IPS-20b (cell line): ENCODE data around the gene CDH13.

Experiments used
- H3K27ac ChIP-seq: one replicate; pipeline ENCODE4 v1.5.1; 2013; ENCODE audit warnings: low read length
- H3K27me3 ChIP-seq: 2 replicates; pipeline ENCODE4 v1.6.1; 2013; ENCODE audit warnings: mild to moderate bottlenecking, low read length, inconsistent platforms; ENCODE audit not compliant: insufficient read depth
- H3K36me3 ChIP-seq: 2 replicates; pipeline ENCODE4 v1.6.1; 2013; ENCODE audit warnings: low read depth, mild to moderate bottlenecking, inconsistent platforms, low read length, moderate library complexity; ENCODE audit not compliant: insufficient read depth
- H3K4me1 ChIP-seq: 2 replicates; pipeline ENCODE4 v1.6.1; 2013; ENCODE audit warnings: mild to moderate bottlenecking, control low read depth, inconsistent platforms, low read length, moderate library complexity; ENCODE audit not compliant: insufficient read depth
- H3K4me3 ChIP-seq: 2 replicates; pipeline ENCODE4 v1.5.1; 2013; ENCODE audit warnings: mild to moderate bottlenecking, low read length, inconsistent platforms
- H3K9ac ChIP-seq: 2 replicates; pipeline ENCODE4 v1.6.1; 2013; ENCODE audit warnings: low read depth, mild to moderate bottlenecking, inconsistent platforms, low read length, moderate library complexity
- H3K9me3 ChIP-seq: 2 replicates; pipeline ENCODE4 v1.6.1; 2013; ENCODE audit warnings: mild to moderate bottlenecking, low read depth, low read length, inconsistent platforms; ENCODE audit not compliant: insufficient read depth

CDH13 gene

GRCh38 chr16:82672676-82673075 is 45.9 kb downstream of the CDH13 start:
- no peaks in the 10 kb centered on the region for H3K4me1 ChIP-seq
- no peaks in the 10 kb centered on the region for H3K36me3 ChIP-seq
- no peaks in the 10 kb centered on the region for H3K27me3 ChIP-seq
- H3K4me3 ChIP-seq, result no peak overlapping the region
- H3K9me3 ChIP-seq, result no peaks in the 10 kb centered on the region
- no peak overlapping the region for H3K27ac ChIP-seq
- H3K9ac ChIP-seq, result no peak overlapping the region

DNA sequence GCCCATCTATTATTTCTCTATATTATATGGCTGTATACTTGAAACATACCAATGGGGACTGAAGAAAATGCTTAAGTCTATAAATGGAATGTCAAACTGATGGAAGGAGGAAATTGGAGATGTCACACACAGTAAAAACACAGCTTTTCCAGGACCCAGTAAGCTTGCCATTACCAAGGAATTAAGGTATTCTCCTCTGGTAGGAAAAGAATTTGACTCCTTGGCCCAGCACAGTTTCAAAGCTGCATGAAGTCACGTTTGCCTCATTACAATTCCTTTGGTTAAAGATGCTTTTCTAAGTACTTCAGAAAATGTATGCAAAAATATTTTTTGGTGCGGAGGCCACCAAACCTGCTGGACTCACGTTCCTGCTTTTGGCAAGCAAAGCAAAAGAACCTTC is 48.5 kb downstream of the CDH13 start:
- Histone ChIP-seq H3K9me3 (no peaks in the 10 kb centered on the region), H3K27me3 (no peaks in the 10 kb centered on the region), H3K4me3 (no peak overlapping the region), H3K9ac (no peak overlapping the region), H3K27ac (no peak overlapping the region), H3K4me1 (no peaks in the 10 kb centered on the region), H3K36me3 (no peaks in the 10 kb centered on the region)

GRCh38 chr16:82681592-82681991 is 54.8 kb downstream of the CDH13 start:
- no peak overlapping the region for H3K9ac ChIP-seq
- H3K4me1 ChIP-seq, result no peaks in the 10 kb centered on the region
- H3K36me3 ChIP-seq, result no peaks in the 10 kb centered on the region
- H3K27ac ChIP-seq, result no peak overlapping the region
- no peaks in the 10 kb centered on the region for H3K9me3 ChIP-seq
- H3K4me3 ChIP-seq, result no peak overlapping the region
- H3K27me3 ChIP-seq, result no peaks in the 10 kb centered on the region

DNA sequence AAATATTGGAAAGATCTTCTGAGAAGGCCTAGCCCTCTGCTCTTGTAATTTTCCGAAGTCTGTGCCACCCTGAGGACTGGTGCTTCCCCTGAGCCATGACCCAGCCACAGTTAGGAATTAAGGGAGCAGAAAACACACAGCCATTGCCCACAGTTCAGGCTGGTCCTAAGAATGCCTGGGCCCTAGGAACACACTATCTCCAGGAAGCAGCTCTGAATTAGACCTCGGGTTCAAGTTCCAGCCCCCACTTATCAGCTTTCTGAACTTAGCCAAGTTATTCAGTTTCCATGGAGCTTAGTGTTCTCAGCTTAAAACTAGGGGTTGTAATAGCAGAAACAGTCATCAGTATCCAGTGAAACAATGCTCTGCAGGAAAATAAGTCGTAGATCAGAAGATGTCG is 56.0 kb downstream of the CDH13 start:
- no peak overlapping the region for H3K9ac ChIP-seq
- no peaks in the 10 kb centered on the region for H3K4me1 ChIP-seq
- H3K27ac ChIP-seq, result no peak overlapping the region
- H3K9me3 ChIP-seq, result no peaks in the 10 kb centered on the region
- no peak overlapping the region for H3K4me3 ChIP-seq
- H3K36me3 ChIP-seq, result no peaks in the 10 kb centered on the region
- no peaks in the 10 kb centered on the region for H3K27me3 ChIP-seq

- Histone ChIP-seq H3K4me3 (no peak overlapping the region), H3K27me3 (no peaks in the 10 kb centered on the region), H3K9me3 (no peaks in the 10 kb centered on the region), H3K27ac (no peak overlapping the region), H3K4me1 (no peaks in the 10 kb centered on the region), H3K9ac (no peak overlapping the region), H3K36me3 (no peaks in the 10 kb centered on the region)
These were observed 57.5 kb downstream of the CDH13 start for GRCh38 chr16:82684256-82684655.

- no peak overlapping the region for H3K9ac ChIP-seq
- no peaks in the 10 kb centered on the region for H3K4me1 ChIP-seq
- H3K27me3 ChIP-seq, result no peaks in the 10 kb centered on the region
- no peaks in the 10 kb centered on the region for H3K9me3 ChIP-seq
- no peaks in the 10 kb centered on the region for H3K36me3 ChIP-seq
- H3K4me3 ChIP-seq, result no peak overlapping the region
- no peak overlapping the region for H3K27ac ChIP-seq
These were observed 58.8 kb downstream of the CDH13 start for GRCh38 chr16:82685526-82685925.

- Histone ChIP-seq H3K27ac (no peak overlapping the region), H3K4me3 (no peak overlapping the region), H3K9me3 (no peaks in the 10 kb centered on the region), H3K27me3 (no peaks in the 10 kb centered on the region), H3K36me3 (no peaks in the 10 kb centered on the region), H3K9ac (no peak overlapping the region), H3K4me1 (no peaks in the 10 kb centered on the region)
These were observed 67.6 kb downstream of the CDH13 start for GRCh38 chr16:82694239-82694874.

DNA sequence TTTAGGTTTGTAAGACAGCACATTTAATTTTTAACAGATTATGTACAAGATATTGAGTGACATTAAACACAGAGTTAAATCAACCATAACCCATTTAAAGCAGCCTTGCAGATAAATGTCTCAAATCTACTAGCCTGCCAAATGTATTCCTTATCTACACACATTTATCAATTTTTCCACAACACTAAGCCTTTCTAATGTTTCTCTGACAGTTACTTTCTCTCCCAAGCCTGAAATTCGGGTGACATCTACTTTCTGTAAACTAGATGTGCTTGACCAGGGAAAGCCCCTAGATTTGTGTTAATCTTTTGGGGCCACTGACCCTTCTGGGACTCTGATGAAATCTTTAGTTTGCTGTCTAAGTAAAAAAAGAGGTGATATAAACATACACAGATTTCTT is 69.0 kb downstream of the CDH13 start:
- H3K4me3 ChIP-seq, result no peak overlapping the region
- H3K4me1 ChIP-seq, result no peaks in the 10 kb centered on the region
- no peak overlapping the region for H3K27ac ChIP-seq
- no peaks in the 10 kb centered on the region for H3K36me3 ChIP-seq
- no peaks in the 10 kb centered on the region for H3K27me3 ChIP-seq
- no peaks in the 10 kb centered on the region for H3K9me3 ChIP-seq
- H3K9ac ChIP-seq, result no peak overlapping the region

DNA sequence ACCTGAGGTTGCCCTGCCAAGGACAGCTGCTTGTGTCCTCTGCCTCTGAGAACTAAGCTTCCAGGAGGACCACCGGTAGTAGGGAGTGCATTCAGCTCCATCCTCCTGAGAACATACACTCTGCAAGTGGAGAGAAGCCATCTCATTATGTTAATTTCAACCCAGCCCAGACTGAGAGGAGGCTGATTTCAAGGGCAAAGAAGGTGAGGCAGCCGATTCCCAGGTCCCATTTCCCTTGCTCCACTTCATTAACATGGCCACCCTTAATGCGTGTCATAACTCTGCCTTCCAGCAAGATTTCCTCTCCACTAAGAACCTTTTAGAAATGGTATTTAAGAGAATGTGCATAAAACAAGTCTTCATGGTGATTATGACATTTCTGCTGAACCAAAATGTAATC is 72.5 kb downstream of the CDH13 start:
- H3K27ac ChIP-seq, result no peak overlapping the region
- peaks cover 3% of the 10 kb centered on the region; the same call in 1 of the 2 replicates for H3K4me1 ChIP-seq
- no peaks in the 10 kb centered on the region for H3K36me3 ChIP-seq
- H3K9me3 ChIP-seq, result no peaks in the 10 kb centered on the region
- no peaks in the 10 kb centered on the region for H3K27me3 ChIP-seq
- no peak overlapping the region for H3K4me3 ChIP-seq
- no peak overlapping the region for H3K9ac ChIP-seq

GRCh38 chr16:82699711-82700495 is 73.1 kb downstream of the CDH13 start:
- H3K27me3 ChIP-seq, result no peaks in the 10 kb centered on the region
- H3K4me3 ChIP-seq, result no peak overlapping the region
- no peak overlapping the region for H3K27ac ChIP-seq
- no peaks in the 10 kb centered on the region for H3K36me3 ChIP-seq
- peaks cover 3% of the 10 kb centered on the region; the same call in 1 of the 2 replicates for H3K4me1 ChIP-seq
- H3K9ac ChIP-seq, result no peak overlapping the region
- no peaks in the 10 kb centered on the region for H3K9me3 ChIP-seq

- Histone ChIP-seq H3K9me3 (no peaks in the 10 kb centered on the region), H3K9ac (no peak overlapping the region), H3K4me3 (no peak overlapping the region), H3K4me1 (peaks cover 3% of the 10 kb centered on the region; the same call in 1 of the 2 replicates), H3K27me3 (no peaks in the 10 kb centered on the region), H3K27ac (no peak overlapping the region), H3K36me3 (no peaks in the 10 kb centered on the region)
These were observed 73.9 kb downstream of the CDH13 start for GRCh38 chr16:82700541-82701235.
